HG03521 (cell line): Measurements from ENCODE around the gene IMMP1L.

Experiments
- ATAC-seq: cut with Tn5 transposase; IDR thresholded peaks from one replicate; pipeline ENCODE4 v1.9.1; 2021; ENCODE audit warnings: mild to moderate bottlenecking, moderate library complexity; ENCODE audit not compliant: unreplicated experiment

IMMP1L gene

DNA sequence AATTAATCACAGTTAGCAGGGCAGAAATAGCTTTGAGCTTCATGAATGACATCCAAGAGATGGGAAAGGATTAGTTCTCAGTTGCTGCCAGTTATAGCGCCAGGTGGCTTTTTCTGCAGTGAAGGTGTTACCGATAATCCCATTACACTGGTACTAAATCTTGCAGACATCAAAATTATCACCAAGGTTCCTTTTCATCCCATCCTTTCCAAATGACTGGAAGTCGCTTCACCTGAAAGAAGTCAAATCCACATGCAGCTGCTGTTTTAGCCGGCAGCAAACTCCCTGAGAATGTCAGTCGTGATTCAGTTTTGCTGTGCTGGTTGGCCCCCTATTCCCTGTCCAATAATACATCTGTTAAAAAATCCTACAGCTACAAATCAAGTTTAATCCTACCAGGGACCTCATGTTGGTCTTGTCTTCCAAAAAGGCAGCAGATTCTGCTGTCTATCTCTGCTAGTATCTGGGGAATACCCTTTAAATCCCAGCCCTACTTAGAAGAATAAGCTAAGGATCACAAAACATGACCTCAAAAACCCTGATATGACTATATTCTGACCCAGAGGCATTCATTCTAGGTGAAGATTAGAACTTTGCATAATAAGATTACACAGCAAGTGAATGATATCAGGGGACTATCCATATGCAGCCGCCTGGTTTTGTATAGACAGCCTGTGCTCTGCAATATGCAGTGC lies 31.7 kb downstream of the IMMP1L start:
- no peak for ATAC-seq

DNA sequence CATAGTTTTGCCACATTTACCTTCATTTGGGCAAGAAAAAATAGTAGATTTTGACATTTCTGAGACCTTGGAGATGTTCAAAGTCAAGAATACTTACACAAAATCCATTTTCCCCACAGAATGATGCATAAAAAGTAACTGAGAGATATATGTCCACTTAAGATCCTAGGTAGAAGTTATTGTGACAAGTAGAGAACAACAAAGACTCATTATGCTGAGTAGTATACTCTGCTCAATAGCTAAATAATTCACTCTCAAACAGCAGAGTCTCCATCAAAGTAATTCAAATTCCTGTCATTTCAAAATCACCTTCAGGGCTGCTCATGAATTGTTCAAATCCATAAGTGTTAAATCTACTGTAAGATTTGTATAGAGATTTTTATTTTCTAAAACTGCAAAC lies 35.3 kb downstream of the IMMP1L start:
- no peak for ATAC-seq

DNA sequence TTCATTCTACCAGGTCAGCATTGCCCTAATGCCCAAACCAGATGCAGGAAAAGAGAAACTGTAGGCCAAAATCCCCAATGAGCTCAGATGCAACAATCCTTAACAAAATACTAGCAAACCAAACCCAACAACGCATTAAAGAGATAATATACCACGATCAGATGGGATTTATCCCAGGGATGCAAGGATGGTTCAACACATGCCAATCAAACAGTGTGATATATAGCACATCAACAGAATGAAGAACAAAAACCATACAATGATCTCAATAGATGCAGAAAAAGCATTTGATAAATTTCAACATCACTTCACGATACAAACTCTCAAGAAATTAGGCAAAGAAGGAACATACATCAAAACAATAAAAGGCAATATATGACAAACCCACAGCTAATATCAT lies 45.0 kb downstream of the IMMP1L start:
- ATAC-seq, result no peak

DNA sequence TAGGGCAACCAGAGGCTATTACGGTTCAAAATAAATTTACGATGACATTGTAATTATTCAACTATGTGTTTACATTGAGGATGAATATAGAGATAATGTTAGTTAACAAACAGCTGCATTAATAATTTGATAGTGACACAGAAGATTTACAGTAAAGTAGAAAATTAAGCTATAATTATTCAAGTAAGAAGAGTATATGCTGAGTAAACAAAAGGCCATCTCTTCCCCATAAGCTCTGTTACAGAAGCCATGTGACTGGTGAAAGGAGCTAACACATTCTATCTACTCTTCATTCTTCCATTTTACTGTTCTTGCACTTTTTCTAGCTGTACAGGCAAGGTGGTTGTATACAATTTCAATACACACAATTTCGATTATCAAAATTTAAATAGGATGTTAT lies 54.2 kb downstream of the IMMP1L start:
- no peak for ATAC-seq

DNA sequence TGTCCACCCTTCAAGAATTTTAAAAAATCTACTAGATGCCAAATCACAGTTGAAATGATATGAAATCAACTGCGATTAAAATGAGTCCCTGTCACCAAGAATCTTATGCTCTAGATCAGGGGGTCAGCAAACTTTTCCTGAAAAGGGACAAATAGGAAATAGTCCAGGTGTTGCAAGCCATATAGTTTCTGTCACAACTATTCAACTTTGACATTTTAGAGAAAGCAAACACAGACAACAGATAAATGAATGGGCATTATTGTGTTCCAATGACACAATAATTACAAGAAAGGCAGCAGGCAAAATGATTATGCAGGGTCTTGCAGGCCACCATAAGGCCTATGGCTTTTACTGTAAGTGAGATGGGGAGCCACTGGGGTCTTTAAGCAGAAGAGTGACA lies 58.6 kb downstream of the IMMP1L start:
- no peak for ATAC-seq

DNA sequence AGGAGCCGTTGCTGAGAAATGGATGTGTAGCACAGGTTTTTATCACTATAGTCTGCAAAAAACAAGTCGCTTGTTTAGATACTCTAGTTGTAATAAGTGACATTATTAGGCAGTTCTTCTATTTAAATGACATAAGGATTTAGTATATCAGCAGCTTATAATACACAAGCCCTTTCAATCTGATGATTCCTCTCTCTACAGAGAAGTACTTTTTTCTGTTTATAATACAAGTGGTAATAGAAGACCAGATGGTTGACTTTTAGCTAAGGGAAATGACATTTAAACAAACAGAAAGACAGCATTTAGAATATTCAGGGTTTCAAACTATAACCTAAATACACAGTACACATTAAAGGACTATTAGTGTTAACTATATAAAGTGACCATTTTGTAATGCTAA lies 60.4 kb downstream of the IMMP1L start:
- no peak for ATAC-seq

DNA sequence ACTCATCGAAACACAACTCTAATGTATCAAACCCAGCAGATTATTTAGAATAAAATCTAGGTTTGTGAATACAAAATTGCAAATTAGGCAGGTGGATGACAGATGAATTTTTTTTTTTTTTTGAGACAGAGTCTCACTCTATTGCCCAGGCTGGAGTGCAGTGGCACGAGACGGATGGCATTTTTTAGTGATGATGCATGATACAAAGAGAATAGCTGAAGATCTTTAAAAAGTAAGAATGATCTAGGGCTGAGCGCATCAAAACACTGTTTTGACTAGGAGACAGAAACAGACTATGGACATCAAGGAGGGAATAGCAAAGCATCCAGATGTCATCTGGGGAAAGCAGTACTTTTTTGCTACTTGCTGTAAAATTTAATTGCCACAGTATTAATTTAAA lies 63.8 kb downstream of the IMMP1L start:
- ATAC-seq, result no peak

DNA sequence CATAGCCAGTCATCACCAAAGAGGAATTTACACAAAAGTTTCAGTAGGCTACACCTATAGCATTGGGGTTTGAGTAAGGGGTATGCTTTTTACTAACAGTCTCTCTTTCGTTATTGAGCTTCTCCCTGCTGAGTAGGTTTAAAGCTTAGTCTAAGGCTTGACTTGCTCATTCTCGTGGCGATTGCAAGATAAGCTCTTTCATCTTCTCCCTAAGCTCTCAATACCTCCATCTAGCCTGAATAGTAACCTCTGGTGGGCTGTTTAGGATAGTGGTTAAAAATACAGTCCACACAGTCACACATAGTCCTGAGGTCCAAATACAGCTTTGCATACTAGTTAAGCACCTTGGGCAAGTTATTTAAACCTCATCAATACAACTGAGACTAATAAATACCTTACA lies 65.6 kb downstream of the IMMP1L start:
- ATAC-seq, result no peak

DNA sequence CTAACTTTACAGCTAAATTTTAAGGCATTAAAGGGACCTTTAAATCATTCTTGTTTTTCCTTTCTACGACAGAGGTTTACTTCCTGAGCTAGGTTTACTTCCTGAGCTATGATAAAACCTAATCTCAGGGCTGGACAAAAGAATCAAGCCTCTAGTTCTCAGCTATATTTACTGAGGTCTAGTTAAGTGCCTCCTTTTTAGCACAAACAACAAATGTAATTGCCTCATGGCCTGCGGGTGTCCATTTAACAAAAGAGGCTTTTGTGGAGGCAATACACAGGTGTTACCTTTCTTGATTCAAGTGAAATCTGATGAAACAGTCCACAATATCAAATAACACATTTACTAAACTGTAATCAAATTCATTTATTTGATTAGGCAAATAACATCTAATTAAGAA lies 67.3 kb downstream of the IMMP1L start:
- ATAC-seq, result no peak

DNA sequence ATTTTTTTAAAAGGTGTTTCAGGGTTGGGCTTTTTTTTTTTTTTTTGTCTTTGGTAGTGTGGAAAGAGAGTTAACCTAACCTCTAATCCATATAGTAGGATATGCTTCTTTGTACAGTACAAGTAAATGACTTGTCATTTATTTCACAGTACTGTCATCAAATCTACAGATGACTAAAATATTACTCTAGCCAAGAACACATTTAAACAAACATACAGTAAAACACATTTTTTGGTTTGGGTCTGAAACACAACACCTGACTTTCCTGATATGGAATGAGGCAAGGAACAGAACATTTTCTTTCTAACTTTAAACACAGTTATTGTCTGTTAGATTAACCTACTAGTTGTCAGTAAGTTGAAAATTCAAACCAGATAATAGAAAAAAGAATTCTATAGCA lies 68.1 kb downstream of the IMMP1L start:
- ATAC-seq, result no peak

DNA sequence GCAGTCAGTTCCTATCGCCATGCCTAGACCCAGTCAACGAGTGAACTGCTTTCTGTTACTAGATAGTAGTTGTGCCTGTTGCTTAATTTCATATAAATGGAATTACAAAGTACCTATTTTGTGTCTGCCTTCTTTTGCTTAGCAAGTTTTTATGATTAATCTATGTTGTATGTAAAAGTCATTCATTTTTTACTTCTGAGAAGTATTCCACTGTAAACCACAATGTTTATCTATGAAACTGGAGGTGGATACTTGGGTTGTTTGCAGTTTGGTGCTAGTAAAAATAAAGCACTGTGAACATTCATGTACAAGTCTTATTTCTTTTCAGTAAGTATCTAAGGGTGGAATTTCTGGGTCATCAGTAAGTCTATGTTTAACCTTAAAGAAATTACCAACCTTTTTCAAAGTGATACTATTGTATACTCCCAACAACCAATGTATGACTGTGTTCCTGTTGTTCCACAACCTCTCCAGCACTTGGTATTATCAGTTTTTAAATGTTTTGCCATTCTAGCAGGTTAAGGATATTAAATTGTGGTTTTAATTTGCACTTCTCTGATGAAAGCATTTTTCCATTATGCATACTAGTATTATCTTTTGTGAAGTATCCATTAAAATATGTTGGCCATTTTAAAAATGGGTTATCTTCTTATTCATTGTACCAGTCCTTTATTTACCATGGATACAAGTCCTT lies 71.5 kb downstream of the IMMP1L start:
- ATAC-seq, result no peak

DNA sequence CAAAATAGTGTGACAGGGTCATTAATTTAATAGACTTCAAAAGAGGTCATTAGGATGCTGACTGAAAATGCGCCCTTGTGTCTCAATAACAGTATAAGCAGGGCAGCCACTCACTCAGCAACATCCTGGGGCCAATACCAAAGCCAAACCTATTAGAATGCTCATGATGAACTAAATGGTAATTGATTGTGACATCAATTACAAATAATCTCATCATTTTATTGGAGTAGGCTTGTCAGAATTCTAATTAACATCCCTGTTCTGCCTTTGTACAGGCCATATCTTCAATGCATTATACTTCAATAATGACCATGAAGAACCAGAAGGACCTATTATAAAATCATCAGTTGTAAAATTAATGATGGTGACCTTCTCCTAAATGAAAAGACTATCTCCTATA lies 75.6 kb downstream of the IMMP1L start:
- ATAC-seq, result no peak

DNA sequence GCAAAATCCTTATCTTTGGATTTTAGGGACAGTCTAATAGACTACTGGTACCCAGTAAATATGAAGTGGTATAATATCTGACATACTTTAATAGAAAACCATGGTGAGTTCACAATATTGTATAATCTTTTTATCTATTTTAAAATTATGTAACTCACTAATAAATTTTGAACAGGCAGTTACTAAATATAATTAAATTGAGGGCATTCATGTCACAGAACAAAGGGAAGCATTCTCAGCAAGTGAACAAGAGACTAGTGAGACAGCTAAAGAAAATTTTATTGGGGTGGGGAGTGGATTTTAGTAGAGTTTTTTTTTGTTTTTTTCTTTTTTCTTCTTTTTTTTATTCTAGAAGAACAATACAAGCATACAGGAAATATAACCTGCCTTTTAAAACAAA lies 84.8 kb downstream of the IMMP1L start:
- ATAC-seq, result no peak

DNA sequence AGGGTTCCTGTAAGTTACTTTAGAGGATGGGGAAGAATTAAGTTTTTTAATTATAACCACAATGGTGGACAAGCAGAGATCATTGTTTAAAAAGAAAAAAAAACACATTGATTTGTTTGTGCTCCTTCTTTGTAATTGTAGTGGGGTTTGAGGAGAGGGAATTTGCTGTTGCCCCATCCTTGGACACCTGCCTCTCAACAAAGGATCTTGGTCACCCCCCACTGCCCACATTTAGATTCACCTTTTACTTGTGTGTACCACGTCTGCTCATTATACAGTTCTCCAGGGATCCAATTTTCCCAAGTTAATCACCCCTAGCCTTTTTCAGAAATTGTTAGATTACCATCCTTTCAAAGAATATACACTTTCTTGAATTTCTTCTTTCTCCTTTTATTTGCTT lies 86.7 kb downstream of the IMMP1L start:
- no peak for ATAC-seq

DNA sequence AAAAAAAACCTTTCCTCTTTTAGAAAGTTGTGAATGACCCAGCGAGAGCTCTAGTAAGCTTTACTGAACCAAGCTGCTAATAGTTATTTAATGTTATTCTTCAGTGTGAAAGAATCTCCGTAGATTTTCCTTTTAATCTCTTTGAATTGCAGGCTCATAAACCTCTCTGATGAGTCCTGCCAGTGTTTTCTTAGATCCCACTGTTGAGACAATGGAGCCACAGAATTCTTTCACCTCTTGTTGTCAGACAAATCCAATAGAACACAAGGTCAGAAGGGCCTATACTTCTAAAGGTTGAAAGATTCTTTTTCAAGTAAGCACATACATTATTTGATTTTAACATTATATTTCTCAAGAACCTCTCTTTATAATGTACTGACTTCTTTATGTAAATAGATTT lies 87.6 kb downstream of the IMMP1L start:
- no peak for ATAC-seq

DNA sequence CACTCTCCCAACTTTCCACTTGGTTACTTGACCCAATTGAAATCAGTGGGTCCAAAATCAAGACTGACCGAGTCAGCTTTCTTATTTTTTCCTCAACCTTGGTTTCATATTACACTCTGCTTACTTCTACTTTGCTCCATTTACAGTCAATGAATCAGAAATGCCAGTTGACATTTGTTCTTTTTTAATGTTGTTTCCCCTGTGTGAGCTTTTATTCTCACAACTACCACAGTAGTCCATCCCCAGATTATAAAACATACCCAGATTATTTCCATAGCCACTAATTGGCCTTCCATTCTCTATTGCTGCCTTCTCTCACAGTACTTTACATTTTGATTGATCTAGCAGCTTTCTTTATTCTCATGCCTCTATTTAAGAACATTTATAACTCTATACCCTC lies 89.8 kb downstream of the IMMP1L start:
- no peak for ATAC-seq

DNA sequence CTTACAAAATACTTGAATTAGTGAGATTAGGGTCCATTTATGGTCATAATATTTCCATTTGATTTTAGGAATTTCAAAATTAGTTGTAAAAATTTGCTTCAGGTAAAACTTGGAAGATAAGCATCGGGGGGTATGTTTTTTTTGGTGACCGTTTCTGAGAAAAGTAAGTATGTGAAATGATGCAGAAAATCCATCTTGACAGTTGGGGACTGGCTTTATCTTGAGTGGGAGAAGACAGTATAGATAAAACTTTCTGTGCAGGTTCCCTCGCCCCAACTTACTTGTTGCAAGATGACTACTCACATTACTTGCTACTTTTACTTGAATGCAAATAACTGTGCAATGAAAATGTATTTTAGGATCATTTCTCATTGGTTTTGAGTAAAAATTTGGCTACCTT lies 90.3 kb downstream of the IMMP1L start:
- no peak for ATAC-seq

DNA sequence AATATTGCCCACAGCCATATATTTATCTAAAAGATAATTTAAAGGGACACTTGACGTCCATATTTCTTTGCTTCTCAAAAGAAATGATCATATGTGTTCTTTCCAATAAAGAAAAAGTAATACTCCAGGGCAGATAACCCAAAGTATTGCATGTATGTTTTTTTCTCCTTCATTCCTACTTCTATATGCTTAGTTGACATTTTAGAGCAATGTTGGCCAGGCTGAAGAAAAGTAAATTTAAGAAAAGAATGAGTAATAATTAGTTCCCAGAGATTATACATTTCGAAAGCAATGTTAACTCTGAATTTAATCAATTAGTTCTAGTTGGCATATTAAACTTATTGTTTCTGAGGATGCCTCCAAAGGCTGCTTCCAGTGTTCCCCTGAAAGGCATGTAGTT lies 91.6 kb downstream of the IMMP1L start:
- ATAC-seq, result no peak

DNA sequence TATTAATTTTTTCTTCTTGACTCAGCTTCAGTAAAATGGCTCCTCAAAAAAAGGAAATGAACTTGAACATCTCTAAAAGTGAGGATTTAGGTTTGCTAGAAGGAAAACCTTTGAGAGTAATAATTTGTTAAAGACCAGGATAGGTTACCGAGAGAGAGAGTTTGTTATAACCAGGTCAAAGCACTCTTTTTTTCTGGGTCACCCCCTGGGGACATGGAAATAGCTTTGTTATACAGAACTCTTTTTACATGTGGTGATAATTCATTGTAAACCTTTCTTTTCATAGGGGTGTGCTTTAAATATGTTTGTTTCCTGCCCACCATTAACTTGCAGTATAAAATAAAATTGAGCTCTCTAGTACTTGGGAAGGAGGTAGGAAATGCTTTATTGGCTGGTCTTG lies 92.1 kb downstream of the IMMP1L start:
- no peak for ATAC-seq

DNA sequence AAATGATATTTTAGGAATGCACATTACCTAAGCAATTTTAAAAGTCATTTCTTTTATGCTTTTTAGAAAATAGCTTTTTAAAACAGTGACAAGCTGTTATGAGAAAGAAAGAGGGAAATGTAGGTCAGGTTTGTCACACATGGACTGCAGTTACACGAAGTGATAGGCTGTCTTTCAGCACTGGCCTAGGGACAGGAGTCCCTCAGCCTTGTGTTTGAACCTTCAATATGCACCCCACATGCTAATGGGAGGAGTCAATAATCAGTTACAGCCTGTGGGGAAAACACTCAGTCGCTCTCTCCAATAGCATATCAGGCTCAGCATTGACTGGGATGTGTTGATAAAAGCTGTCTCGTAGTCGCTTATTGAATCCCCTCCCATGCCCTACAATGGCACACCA lies 94.0 kb downstream of the IMMP1L start:
- ATAC-seq, result no peak

DNA sequence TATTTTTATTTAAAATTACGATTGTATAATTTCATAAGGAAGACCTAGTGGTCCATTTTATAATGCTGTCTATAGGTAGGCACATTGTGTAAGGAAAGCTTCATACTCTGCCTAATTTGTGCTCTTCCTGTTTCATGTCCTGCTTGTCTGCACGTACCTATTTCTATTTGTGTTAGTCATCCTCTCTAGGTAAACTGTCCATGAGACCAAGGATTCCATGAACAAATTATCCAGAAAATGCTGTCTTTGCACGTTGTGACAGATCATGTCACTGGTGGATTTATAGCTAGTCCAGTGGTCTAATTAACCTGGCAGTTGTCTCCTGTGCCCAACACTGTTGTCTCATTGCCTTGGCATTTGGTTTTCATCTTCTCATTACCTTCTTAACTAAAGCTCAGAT lies 95.1 kb downstream of the IMMP1L start:
- no peak for ATAC-seq

DNA sequence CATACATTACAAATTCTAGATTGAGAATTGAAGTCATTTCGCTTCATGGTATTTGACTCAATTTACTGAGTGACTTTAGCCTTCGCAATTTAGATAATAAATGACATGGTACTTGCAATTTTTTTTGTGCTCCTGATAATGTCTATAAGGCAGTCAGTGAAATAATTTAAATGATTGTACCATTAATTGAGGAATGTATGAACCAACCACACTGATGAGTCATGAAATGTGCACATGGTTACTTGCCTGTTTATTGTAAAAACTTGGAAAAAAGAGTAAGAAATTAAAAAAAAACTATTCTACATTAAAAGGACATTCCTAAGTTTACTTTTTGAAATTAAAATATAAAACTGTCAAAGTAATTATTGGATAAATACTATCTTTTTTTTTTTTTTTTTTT lies 96.5 kb downstream of the IMMP1L start:
- no peak for ATAC-seq

DNA sequence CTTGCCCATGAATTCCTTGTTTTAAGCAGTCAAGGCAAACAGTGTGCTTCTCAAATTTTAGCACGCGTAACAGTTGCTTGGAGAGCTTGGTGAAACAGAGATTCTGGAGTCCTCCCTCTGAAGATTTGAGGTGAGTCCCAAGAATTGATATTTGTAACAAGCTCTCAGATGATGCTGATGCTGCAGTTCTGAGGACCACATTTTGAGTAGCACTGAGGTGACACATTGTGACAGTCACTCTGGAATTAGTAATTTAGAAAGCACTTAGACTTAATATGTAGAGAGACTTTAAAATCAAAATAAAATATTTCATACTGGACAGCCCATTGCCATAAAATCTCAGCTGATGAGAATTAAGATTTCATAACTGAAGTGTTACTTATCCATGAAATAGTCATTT lies 101.2 kb downstream of the IMMP1L start:
- ATAC-seq, result no peak
